HEK293 (cell line): ENCODE measurements around the gene CEP104.

Experiments used
- CTCF ChIA-PET: fragments of 350-600 bp; formaldehyde crosslinking; extraction: SDS; loops from one replicate; lab custom pipeline; 2021; ENCODE audit warnings: antibody characterized with exemption; lab: Yijun Ruan, JAX
- POLR2A ChIA-PET: fragments of 300-600 bp; formaldehyde crosslinking; extraction: SDS; loops from one replicate; lab custom pipeline; 2020; ENCODE audit warnings: antibody characterized with exemption, inconsistent platforms; lab: Yijun Ruan, JAX
- H3K27ac ChIP-seq: fragments of 200-500 bp; sonication (Bioruptor generic); 2 replicates; pipeline ENCODE4 v1.5.1; 2014; ENCODE audit warnings: low read depth, low read length, control low read depth, inconsistent platforms; ENCODE audit errors: extremely low read depth
- H3K36me3 ChIP-seq, 2 experiments: fragments of 200-500 bp in 1 of 2; sonication (Bioruptor generic) in 1 of 2; 1 replicate in 1 of 2; 2 replicates in 1 of 2; pipeline ENCODE4 v1.5.1; 2014 to 2017; ENCODE audit warnings: inconsistent platforms in 2 of 2, low read length in 2 of 2; ENCODE audit not compliant: control insufficient read depth in 2 of 2, insufficient read depth in 1 of 2
- H3K4me1 ChIP-seq: fragments of 200-500 bp; sonication (Bioruptor generic); 2 replicates; pipeline ENCODE4 v1.5.1; 2014; ENCODE audit warnings: mild to moderate bottlenecking, low read length, inconsistent platforms; ENCODE audit not compliant: control insufficient read depth, insufficient read depth
- H3K4me3 ChIP-seq: 2 replicates; pipeline ENCODE4 v1.5.1; 2011; ENCODE audit warnings: low read depth, mild to moderate bottlenecking, control low read depth, low read length, moderate library complexity
- H3K9me3 ChIP-seq: fragments of 200-500 bp; sonication (Bioruptor generic); 2 replicates; pipeline ENCODE4 v1.5.1; 2014; ENCODE audit warnings: low read depth, low read length, inconsistent platforms; ENCODE audit not compliant: control insufficient read depth, insufficient read depth
- BCL11A ChIP-seq: fragments of 450-650 bp; formaldehyde crosslinking; IDR thresholded peaks from 2 replicates; pipeline ENCODE4 v1.5.1; 2016; ENCODE audit warnings: low read depth, missing biosample characterization, missing genetic modification characterization
- KLF16 ChIP-seq: fragments of 450-650 bp; formaldehyde crosslinking; IDR thresholded peaks from 2 replicates; pipeline ENCODE4 v1.5.1; 2017; ENCODE audit warnings: missing biosample characterization, missing genetic modification characterization
- PRDM1 ChIP-seq: fragments of 450-650 bp; formaldehyde crosslinking; IDR thresholded peaks from 2 replicates; pipeline ENCODE4; 2016; ENCODE audit warnings: missing biosample characterization, missing genetic modification characterization
- ZBTB20 ChIP-seq: fragments of 450-650 bp; formaldehyde crosslinking; IDR thresholded peaks from 2 replicates; pipeline ENCODE4 v1.5.1; 2016; ENCODE audit warnings: missing biosample characterization, missing genetic modification characterization
- ZNF114 ChIP-seq: fragments of 450-650 bp; formaldehyde crosslinking; IDR thresholded peaks from 2 replicates; pipeline ENCODE4 v1.5.0; 2017; ENCODE audit warnings: missing biosample characterization, missing genetic modification characterization
- ZNF133 ChIP-seq: fragments of 450-650 bp; formaldehyde crosslinking; IDR thresholded peaks from 2 replicates; pipeline ENCODE4 v1.5.1; 2016; ENCODE audit warnings: missing biosample characterization, missing genetic modification characterization
- ZNF140 ChIP-seq: fragments of 450-650 bp; formaldehyde crosslinking; IDR thresholded peaks from 2 replicates; pipeline ENCODE4 v1.5.1; 2016; ENCODE audit warnings: missing biosample characterization, missing genetic modification characterization
- ZNF600 ChIP-seq: fragments of 450-650 bp; formaldehyde crosslinking; IDR thresholded peaks from 2 replicates; pipeline ENCODE4 v1.5.1; 2016; ENCODE audit warnings: missing biosample characterization, missing genetic modification characterization
- ZNF629 ChIP-seq: fragments of 450-650 bp; formaldehyde crosslinking; IDR thresholded peaks from 2 replicates; pipeline ENCODE4 v1.5.1; 2017; ENCODE audit warnings: missing biosample characterization, missing genetic modification characterization
- ZNF660 ChIP-seq: fragments of 450-650 bp; IDR thresholded peaks from 2 replicates; pipeline ENCODE4 v1.5.1; 2018; ENCODE audit warnings: missing biosample characterization, mild to moderate bottlenecking, missing genetic modification characterization
- ZNF664 ChIP-seq: fragments of 450-650 bp; formaldehyde crosslinking; IDR thresholded peaks from 2 replicates; pipeline ENCODE4 v1.5.1; 2016; ENCODE audit warnings: missing biosample characterization, missing genetic modification characterization
- ZNF76 ChIP-seq: fragments of 450-650 bp; formaldehyde crosslinking; IDR thresholded peaks from 2 replicates; pipeline ENCODE4; 2016; ENCODE audit warnings: low read depth, missing biosample characterization, missing genetic modification characterization, borderline replicate concordance
- ZNF768 ChIP-seq: fragments of 450-650 bp; formaldehyde crosslinking; IDR thresholded peaks from 2 replicates; pipeline ENCODE4 v1.5.1; 2018; ENCODE audit warnings: missing biosample characterization, mild to moderate bottlenecking, missing genetic modification characterization
- ZNF843 ChIP-seq: fragments of 450-650 bp; formaldehyde crosslinking; IDR thresholded peaks from 2 replicates; pipeline ENCODE4 v1.5.1; 2016; ENCODE audit warnings: missing biosample characterization, missing genetic modification characterization
- TF ChIP-seq, protein P1 (sequence below): fragments of 450-650 bp; formaldehyde crosslinking; IDR thresholded peaks from 2 replicates; pipeline ENCODE4 v1.5.1; 2016; ENCODE audit warnings: missing biosample characterization, missing genetic modification characterization

Gene CEP104

DNA sequence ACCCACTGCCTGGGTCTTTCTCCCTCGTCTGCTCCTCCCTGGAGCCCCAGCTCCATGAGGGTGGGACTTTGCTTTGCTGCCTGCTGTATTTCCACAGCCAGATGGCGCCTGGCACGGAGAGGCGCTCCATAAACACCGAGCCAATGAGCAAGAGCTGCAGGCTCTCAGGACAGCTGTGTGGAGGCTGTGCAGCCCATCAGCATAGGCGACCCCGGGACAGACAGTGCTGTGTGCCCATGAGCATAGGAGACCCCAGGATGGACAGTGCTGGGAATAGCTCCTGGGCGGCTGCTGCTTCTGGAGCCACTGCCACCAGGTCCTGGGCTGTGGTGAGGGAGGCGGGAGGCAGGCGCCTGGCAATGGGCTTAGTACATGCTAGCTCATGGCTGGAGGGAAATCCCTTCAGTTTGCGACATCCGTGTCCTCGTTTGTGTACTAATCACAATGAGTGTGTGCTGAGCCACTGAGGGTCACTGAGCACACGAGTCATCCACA is 29.2 kb downstream of the CEP104 start:
- no peak overlapping the region for H3K4me3 ChIP-seq
- H3K4me1 ChIP-seq = no peaks in the 10 kb centered on the region
- ChIA-PET POLR2A (interaction anchor here (1.5 kb wide), 1 partner anchor 28 kb away, joined by 3 read pairs; no protein-coding TSS in a partner anchor), CTCF (interaction anchor here (0.5 kb wide), 1 partner anchor 85 kb away, joined by 3 read pairs; no protein-coding TSS in a partner anchor)
- TF ChIP-seq, protein P1, sequence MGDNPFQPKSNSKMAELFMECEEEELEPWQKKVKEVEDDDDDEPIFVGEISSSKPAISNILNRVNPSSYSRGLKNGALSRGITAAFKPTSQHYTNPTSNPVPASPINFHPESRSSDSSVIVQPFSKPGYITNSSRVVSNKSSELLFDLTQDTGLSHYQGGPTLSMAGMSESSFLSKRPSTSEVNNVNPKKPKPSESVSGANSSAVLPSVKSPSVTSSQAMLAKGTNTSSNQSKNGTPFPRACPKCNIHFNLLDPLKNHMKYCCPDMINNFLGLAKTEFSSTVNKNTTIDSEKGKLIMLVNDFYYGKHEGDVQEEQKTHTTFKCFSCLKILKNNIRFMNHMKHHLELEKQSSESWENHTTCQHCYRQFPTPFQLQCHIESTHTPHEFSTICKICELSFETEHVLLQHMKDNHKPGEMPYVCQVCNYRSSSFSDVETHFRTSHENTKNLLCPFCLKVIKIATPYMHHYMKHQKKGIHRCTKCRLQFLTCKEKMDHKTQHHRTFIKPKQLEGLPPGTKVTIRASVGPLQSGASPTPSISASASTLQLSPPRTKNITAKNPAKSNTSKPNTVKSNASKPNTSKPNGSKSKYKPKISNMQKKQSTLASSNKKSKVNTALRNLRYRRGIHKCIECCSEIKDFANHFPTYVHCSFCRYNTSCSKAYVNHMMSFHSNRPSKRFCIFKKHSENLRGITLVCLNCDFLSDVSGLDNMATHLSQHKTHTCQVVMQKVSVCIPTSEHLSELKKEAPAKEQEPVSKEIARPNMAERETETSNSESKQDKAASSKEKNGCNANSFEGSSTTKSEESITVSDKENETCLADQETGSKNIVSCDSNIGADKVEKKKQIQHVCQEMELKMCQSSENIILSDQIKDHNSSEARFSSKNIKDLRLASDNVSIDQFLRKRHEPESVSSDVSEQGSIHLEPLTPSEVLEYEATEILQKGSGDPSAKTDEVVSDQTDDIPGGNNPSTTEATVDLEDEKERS (tag by site-specific recombination) = no peak
- TF ChIP-seq ZNF600 (tag by site-specific recombination) = no peak
- no peak for TF ChIP-seq PRDM1 (tag by site-specific recombination)
- no peak for TF ChIP-seq KLF16 (tag by site-specific recombination)
- no peak for TF ChIP-seq ZNF660 (tag by site-specific recombination)
- TF ChIP-seq ZNF140 = no peak
- no peak for TF ChIP-seq ZNF114
- no peak for TF ChIP-seq ZNF843 (tag by site-specific recombination)
- no peaks in the 10 kb centered on the region for H3K9me3 ChIP-seq
- peaks cover 18 to 97% of the 10 kb centered on the region in 2 experiments; a peak in 2 of 3 replicates for H3K36me3 ChIP-seq
- H3K27ac ChIP-seq = no peak overlapping the region

DNA sequence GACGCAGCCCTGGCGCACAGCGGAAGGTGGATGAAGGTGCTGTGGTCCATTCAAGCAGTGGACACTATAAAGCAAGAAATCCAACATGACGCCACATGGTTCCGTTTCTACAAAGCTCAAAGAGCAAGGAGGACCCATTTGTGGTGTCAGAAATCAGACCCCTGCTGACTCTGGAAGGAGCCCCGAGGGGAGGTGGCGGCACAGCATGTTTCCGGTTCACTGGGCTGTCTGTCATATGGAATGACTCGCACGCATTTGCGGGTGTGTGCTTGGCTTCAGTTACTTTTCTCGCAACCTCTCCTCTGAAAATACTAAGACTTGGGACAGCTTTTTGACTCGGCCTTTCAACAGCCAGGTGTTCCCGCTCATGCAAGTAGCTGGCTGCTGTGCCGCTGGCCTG is 31.7 kb downstream of the CEP104 start:
- H3K4me3 ChIP-seq = no peak overlapping the region
- no peaks in the 10 kb centered on the region for H3K4me1 ChIP-seq
- POLR2A ChIA-PET = no interaction called here
- no peaks in the 10 kb centered on the region for H3K9me3 ChIP-seq
- no peak overlapping the region for H3K27ac ChIP-seq
- peaks cover 8 to 99% of the 10 kb centered on the region in 2 experiments; a peak in 2 of 3 replicates for H3K36me3 ChIP-seq
- no peak for TF ChIP-seq ZNF768 (tag by site-specific recombination)
- TF ChIP-seq ZNF664 (tag by site-specific recombination) = no peak
- TF ChIP-seq, all 188 proteins: peak for 0
- CTCF ChIA-PET = interaction anchor here (0.5 to 0.6 kb wide), 2 partner anchors 30 to 819 kb away, joined by 3 to 4 read pairs; no protein-coding TSS in a partner anchor

DNA sequence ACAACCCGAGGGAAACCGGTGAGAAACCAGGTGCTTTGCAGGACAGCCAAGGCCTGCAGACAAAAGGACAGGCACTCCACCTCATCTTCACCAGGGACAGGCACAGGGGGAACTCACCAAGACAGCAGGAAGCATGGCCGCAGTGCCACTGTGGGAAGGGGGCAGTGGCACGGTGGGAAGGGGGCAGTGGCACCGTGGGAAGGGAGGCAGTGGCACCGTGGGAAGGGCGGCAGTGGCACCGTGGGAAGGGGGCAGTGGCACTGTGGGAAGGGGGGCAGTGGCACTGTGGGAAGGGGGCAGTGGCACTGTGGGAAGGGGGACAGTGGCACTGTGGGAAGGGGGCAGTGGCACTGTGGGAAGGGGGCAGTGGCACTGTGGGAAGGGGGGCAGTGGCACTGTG is 32.4 kb downstream of the CEP104 start:
- no peak overlapping the region for H3K4me3 ChIP-seq
- no peaks in the 10 kb centered on the region for H3K9me3 ChIP-seq
- H3K4me1 ChIP-seq = no peaks in the 10 kb centered on the region
- CTCF ChIA-PET = no interaction called here
- H3K27ac ChIP-seq = no peak overlapping the region
- POLR2A ChIA-PET = no interaction called here
- peak; percentile 99 for TF ChIP-seq ZNF76
- no peak for TF ChIP-seq ZNF629 (tag by site-specific recombination)
- peaks cover 5 to 99% of the 10 kb centered on the region in 2 experiments; a peak in 2 of 3 replicates for H3K36me3 ChIP-seq

DNA sequence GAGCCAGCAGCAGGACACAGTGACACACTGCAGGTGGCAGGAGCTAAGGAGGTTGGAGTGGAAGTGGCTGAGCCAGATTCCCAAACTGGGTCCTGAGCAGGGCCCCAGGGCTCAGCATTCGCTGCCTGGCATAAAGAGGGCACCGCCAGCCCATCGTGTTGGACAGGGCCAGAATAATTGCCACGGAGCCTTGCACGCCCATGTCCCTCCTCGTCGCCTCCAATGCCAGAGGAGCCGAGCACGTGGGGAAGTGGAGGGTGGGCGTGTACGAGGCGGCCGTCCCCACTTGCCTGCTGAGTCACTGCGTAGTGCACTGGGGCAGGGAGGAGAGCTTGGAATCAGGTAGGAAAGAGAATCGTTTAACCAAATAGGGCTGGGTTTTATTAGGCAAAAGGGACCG is 34.6 kb downstream of the CEP104 start:
- no peak overlapping the region for H3K4me3 ChIP-seq
- peaks cover 5 to 95% of the 10 kb centered on the region in 2 experiments; a peak in 2 of 3 replicates for H3K36me3 ChIP-seq
- H3K4me1 ChIP-seq = no peaks in the 10 kb centered on the region
- ChIA-PET POLR2A (no interaction called here), CTCF (interaction anchor here (0.5 kb wide), 1 partner anchor 98 kb away, joined by 3 read pairs; no protein-coding TSS in a partner anchor)
- H3K9me3 ChIP-seq = no peaks in the 10 kb centered on the region
- H3K27ac ChIP-seq = no peak overlapping the region
- no peak for TF ChIP-seq BCL11A (tag by site-specific recombination)
- TF ChIP-seq ZNF133 (tag by site-specific recombination) = no peak
- TF ChIP-seq ZNF768 (tag by site-specific recombination) = no peak
- TF ChIP-seq ZBTB20 = peak; percentile 67
